Osteocyte (in vitro differentiated cells): ENCODE measurements around the gene GPR42. TPM values are rescaled to one million over a fixed set of nuclear protein-coding genes. Genes with fewer than 3 reads are reported as not detected.
"Not testable (repeated sequence)": the region's sequence is repeated elsewhere in the genome, so short reads cannot be mapped to it uniquely, and the experiment has no call there.

Experiments
- DNase-seq: peaks from one replicate; pipeline ENCODE4 v3.0.0; 2021; ENCODE audit warnings: mixed read lengths; ENCODE audit not compliant: unreplicated experiment; ENCODE audit errors: extremely low spot score
- H3K27ac Mint-ChIP-seq: one replicate; pipeline ENCODE4 v1.8.0; 2021; ENCODE audit warnings: mild to moderate bottlenecking, mixed read lengths; ENCODE audit not compliant: unreplicated experiment
- H3K27me3 Mint-ChIP-seq: one replicate; pipeline ENCODE4 v1.8.0; 2021; ENCODE audit warnings: mixed read lengths; ENCODE audit not compliant: unreplicated experiment
- H3K36me3 Mint-ChIP-seq: one replicate; pipeline ENCODE4 v1.8.0; 2021; ENCODE audit warnings: mixed read lengths; ENCODE audit not compliant: unreplicated experiment
- H3K4me1 Mint-ChIP-seq: one replicate; pipeline ENCODE4 v1.8.0; 2021; ENCODE audit warnings: mixed read lengths; ENCODE audit not compliant: unreplicated experiment
- H3K4me3 Mint-ChIP-seq: one replicate; pipeline ENCODE4 v1.8.0; 2021; ENCODE audit warnings: mild to moderate bottlenecking, moderate library complexity, mixed read lengths; ENCODE audit not compliant: unreplicated experiment
- H3K9me3 Mint-ChIP-seq: one replicate; pipeline ENCODE4 v1.8.0; 2021; ENCODE audit warnings: mixed read lengths; ENCODE audit not compliant: unreplicated experiment
- CTCF ChIP-seq: fragments of 200-600 bp; sonication (generic); IDR thresholded peaks from 2 replicates; pipeline ENCODE4 v1.5.0; 2021; ENCODE audit warnings: antibody characterized with exemption, mild to moderate bottlenecking, moderate library complexity
- total RNA-seq: library from RNA; stranded (reverse); gene quantifications from 2 replicates; pipeline ENCODE4 v1.2.1, GENCODE V29; 2021

Gene GPR42
- total RNA-seq, 1 donor from 2014 or later, result not detected

- no peak for TF ChIP-seq CTCF
- Mint-ChIP-seq H3K4me1 (no peaks in the 10 kb centered on the region), H3K9me3 (no peaks in the 10 kb centered on the region), H3K27me3 (no peaks in the 10 kb centered on the region), H3K36me3 (no peaks in the 10 kb centered on the region), H3K4me3 (no peak overlapping the region), H3K27ac (no peak overlapping the region)
- no peak for DNase-seq
These were observed 29.9 kb downstream of the GPR42 start for GRCh38 chr19:35400773-35401100.

- not testable (repeated sequence) for H3K36me3 Mint-ChIP-seq, H3K27ac Mint-ChIP-seq, H3K9me3 Mint-ChIP-seq, DNase-seq, H3K4me1 Mint-ChIP-seq, H3K27me3 Mint-ChIP-seq, H3K4me3 Mint-ChIP-seq
These were observed 30.5 kb downstream of the GPR42 start for GRCh38 chr19:35401416-35401815.

- Mint-ChIP-seq H3K4me3 (no peak overlapping the region), H3K27me3 (no peaks in the 10 kb centered on the region), H3K27ac (no peak overlapping the region), H3K4me1 (no peaks in the 10 kb centered on the region), H3K9me3 (no peaks in the 10 kb centered on the region), H3K36me3 (no peaks in the 10 kb centered on the region)
- TF ChIP-seq CTCF, result no peak
- no peak for DNase-seq
These were observed 32.4 kb downstream of the GPR42 start for GRCh38 chr19:35403116-35403760.

- no peaks in the 10 kb centered on the region for H3K36me3 Mint-ChIP-seq
These were observed 34.2 kb downstream of the GPR42 start for GRCh38 chr19:35404879-35405622.

GRCh38 chr19:35407619-35408018 lies 36.8 kb downstream of the GPR42 start:
- Mint-ChIP-seq H3K36me3 (no peaks in the 10 kb centered on the region), H3K27me3 (peaks cover 10% of the 10 kb centered on the region), H3K4me3 (no peak overlapping the region), H3K4me1 (no peaks in the 10 kb centered on the region), H3K9me3 (no peaks in the 10 kb centered on the region), H3K27ac (no peak overlapping the region)
- no peak for TF ChIP-seq CTCF
- no peak for DNase-seq

More at GRCh38 chr19:35404879-35405622, 34.2 kb downstream of the GPR42 start:
- TF ChIP-seq CTCF, result no peak
- Mint-ChIP-seq H3K27me3 (peaks cover 6% of the 10 kb centered on the region), H3K9me3 (no peaks in the 10 kb centered on the region), H3K4me1 (no peaks in the 10 kb centered on the region), H3K27ac (no peak overlapping the region), H3K4me3 (no peak overlapping the region)
- DNase-seq, result no peak
